Measurements from ENCODE around the gene PIGU. TPM values are rescaled to one million over a fixed set of nuclear protein-coding genes. Genes with fewer than 3 reads are reported as not detected.

PIGU gene
- total RNA-seq, 1 donor from 2014 or later: 10.9 TPM

DNA sequence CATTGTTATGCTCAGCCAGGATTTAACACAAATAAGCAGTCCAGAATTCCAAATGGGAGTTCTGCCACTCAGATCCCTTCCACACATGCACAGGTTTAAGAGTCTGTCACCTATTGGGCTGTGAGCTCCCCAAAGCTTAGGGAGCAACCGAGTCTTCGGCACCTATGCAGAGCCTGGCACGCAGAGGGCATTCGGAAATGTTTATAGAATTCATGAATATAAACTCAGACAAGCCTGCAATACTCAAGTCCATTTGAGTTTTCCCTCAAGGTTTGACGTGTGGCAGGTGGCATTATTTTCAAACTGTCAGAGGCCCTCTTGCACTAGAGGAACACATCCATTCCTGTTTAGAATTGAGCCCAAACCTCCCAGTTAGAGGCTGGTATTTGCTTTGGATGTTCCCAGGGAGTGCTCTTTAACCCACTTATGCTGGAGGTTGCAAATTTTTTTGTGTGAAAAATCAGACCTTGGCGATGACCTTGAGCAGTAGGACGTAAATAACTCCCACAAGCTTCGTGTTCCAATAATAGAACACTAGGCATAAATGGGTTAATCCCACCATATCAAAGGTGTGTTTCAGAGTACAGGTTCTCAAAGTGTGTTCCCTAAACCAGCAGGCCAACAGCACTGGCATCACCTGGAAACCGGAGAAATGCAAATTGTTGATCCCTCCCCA is 90.3 kb downstream of the PIGU start:
- intact Hi-C loops (cut with DNase I): no loop called here
- ATAC-seq (ENCODE audit: poor library complexity) (no peak), DNase-seq (no peak)

DNA sequence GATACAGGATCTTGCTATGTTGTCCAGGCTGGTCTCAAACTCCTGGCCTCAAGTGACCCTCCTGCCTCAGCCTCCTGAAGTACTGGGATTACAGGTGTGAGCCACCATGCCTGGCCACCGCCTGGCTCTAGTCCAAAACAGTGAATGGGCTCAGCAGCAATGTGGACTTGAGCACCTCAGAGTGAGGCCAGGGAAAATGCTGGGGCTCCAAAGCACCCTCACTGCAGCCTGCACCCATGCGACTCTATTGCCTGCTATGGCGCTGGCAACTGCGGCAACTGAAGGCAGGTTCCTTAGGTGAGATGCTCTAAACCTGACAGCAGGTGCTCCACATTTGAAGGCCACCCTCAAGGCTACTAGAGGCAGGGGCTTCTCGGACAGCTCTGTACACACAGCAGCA is 91.9 kb downstream of the PIGU start:
- intact Hi-C loops (cut with DNase I): no loop called here
- ATAC-seq (ENCODE audit: poor library complexity): no peak

DNA sequence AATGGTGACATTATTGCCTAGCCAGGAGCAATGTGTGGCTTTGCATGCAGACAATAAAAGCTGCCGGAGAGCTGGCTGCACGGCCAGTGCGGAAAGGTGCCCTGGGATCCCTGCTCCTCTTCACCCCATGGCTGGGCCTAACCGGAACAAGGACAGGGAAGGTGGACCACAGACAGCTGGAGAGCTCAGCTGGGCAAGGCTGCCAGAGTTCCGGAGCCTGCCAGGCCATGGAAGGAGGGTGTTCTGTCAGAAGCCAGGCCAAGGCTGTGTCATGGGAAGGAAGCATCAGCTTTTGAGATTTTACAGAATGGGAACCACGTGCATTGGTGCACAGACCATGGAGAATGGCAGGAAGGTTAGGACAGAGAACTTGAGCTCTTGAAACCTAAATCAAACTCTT is 93.3 kb downstream of the PIGU start:
- peak; percentile 38 for ATAC-seq (ENCODE audit: poor library complexity)
- peak; percentile 62 for DNase-seq
- intact Hi-C loops (cut with DNase I): no loop called here

More for the DNA sequence above, 91.9 kb downstream of the PIGU start:
- no peak for DNase-seq

DNA sequence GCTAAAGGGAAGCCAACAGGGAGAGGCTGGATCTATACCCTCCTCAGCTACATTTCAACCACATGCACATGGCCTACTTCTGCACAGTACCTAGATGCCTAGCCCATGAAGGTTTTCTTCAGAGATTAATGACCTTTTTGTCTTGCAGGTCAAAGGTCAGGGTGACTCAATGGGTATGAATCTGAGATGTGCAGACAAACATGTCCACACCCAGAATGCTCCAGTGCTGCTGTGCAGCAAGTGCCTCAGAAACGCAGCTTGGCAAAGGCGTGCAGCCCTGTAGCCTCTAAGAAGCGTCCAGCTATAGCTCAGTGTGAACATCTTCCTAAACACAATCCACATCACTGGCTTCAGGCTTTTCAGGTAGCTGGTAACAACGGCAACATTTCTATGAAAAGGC is 94.0 kb downstream of the PIGU start:
- no peak for ATAC-seq (ENCODE audit: poor library complexity)
- no peak for DNase-seq
- intact Hi-C loops (cut with DNase I): no loop called here

DNA sequence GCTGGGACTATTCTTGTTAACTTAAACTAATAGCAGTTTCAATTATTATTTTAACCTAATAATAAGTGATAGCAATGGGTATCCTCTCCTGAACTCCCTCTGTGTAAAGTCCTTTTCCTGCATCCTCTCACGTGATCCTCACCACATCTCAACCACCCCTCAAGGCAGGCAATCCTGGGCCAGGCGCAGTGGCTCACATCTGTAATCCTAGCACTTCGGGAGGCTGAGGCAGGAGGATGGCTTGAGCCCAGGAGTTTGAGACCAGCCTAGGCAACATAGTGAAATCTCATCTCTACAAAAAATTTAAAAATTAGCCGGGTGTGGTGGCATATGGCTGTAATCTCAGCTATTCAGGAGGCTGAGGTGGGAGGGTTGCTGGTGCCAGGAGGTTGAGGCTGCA is 94.7 kb downstream of the PIGU start:
- no peak for ATAC-seq (ENCODE audit: poor library complexity)
- intact Hi-C loops (cut with DNase I): no loop called here
- no peak for DNase-seq

DNA sequence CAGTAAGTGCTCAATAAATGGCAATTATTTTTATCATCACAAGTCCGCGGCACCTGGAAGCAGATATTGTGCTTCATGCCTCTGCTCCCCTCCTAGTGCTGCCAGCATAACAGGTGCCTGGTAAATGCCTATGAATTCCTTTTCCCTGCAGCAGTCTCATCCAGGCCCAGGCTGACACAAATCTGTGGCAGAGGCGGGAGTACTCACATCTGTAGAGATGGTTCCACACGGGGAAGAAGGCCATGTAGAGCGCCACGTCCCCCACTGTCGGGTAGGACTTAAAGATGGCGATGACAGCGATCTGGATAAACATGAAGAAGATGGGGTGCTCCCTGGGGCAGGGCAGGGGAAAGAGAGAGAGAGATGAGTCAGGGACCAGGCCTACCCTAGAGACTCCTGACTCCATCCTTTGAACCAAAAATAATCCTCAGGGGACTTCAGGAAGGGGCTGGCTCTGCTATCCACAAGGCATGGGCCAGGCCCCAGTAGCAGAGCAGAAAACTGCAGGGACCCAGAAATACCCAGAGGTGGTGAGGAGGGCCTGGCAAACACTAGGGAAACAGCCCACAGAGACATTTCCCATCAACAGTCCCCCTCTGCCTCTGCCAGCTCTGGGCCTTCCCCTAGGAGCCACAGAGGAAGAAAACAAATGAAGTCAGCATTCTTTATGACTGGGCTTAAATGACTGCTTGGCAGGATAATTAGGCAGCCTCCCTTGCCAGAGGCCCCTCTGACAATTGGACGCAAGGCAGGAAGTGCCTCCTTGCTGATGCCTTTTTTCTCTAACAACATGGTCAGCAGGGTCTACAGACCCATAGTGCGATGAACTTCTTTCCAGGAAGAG is 95.3 kb downstream of the PIGU start:
- DNase-seq: peak; percentile 68
- intact Hi-C loops (cut with DNase I): no loop called here
- ATAC-seq (ENCODE audit: poor library complexity): peak; percentile 6

DNA sequence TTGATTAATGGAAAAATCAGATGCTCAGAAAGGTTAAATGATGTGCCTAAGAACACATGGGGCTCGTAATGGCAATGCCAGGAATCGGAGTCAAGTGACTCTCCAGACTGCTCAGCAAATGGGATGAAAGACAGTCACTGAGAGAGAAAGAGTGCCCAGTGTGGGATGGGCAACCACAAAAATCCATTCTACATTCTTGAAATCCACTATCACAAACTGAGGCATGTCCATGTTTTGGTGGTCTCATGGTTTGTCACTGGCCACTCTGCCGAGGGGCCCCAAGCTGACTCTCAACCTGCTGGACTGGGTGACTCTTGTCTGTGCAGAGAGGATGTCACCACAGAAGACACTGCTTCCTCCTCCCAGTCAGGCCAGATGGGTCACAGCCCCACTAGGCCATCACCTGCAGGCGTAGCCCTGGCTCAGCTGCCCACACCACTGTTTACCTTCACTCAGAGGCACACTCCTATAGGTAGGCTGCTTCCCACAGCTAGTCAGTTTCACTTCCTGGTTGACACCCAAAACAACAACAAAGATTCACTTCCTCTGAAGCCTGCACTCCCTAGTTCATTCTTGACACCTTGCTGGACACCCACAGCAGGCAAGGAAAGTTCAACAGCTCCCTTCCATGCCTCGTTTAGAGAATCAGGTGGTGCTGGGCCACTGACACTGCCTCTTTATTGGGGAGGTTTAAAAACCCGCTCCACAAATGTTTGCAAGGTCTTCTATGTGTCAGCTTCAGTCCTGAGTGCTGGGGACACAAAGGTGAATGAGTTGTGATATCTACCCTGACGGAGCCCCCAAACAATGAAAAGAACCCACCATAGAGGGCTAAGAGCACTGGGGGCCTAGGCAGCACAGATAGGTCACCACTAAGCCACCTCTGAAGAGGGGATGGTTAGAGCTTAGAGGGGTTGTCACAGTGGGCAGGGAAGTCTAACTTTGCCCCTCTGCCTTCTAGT is 96.6 kb downstream of the PIGU start:
- ATAC-seq (ENCODE audit: poor library complexity) (no peak), DNase-seq (no peak)
- intact Hi-C loops (cut with DNase I): loop anchor here (2.0 kb wide), 1 partner anchor 191 kb away; no protein-coding TSS in a partner anchor

DNA sequence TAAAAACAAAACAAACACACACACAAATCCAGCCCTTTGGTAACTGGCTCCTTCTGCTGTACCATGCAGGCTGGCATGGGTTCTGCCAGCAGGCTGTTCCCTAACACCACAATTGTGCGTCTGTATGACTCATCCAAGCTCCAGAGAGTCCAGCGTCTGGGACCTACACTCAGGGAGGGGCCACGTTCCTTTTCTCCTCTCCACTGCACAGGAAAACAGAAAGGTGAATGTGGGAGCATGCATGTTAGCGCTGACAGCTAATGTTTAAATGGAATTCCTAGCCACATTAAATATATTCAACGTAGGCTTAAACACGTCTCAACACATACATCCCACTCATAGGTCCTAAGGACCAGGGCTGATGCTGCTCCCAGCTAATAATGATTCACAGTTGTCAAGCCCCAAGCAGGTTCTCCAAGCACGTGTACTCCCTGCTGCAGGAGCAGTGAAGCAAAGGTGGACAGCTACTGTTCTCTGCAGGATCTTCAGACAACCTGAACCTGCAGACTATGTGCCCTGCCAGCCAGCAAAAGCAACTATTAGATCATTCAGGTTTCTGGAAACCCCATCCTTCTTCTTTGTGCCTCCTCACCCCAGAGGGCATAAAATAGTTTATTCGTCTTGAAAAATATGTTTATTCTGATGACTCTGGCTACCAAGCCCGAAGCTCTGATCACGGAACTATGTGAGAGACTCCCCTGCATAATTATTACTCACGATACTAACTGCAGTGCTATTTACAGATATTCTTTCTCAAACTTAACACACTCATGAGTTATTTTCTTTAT is 97.5 kb downstream of the PIGU start:
- DNase-seq (peak; percentile 82), ATAC-seq (ENCODE audit: poor library complexity) (peak; percentile 88)
- intact Hi-C loops (cut with DNase I): loop anchor here (2.0 kb wide), 1 partner anchor 191 kb away; no protein-coding TSS in a partner anchor

DNA sequence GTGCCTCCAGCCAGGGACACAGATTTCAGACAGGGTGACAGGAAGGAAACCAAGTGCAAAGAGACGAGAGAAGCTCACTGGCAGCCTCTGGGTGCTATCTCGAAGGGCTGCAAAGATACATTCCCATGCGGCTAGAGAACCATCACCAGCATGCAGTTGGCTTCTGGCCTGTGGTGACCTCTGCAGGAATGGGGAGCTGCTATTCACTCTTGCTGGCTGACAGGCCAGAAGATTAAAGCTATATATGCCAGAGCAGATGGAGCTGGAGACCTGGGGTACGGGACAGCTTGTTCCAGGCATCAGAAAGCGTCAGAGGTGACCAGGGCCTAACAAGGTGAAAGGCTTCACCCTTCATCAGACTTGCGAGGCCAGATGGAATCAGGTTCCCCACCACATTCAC is 98.4 kb downstream of the PIGU start:
- intact Hi-C loops (cut with DNase I): loop anchor here (2.0 kb wide), 1 partner anchor 192 kb away; no protein-coding TSS in a partner anchor
- ATAC-seq (ENCODE audit: poor library complexity) (peak; percentile 84), DNase-seq (peak; percentile 75)

DNA sequence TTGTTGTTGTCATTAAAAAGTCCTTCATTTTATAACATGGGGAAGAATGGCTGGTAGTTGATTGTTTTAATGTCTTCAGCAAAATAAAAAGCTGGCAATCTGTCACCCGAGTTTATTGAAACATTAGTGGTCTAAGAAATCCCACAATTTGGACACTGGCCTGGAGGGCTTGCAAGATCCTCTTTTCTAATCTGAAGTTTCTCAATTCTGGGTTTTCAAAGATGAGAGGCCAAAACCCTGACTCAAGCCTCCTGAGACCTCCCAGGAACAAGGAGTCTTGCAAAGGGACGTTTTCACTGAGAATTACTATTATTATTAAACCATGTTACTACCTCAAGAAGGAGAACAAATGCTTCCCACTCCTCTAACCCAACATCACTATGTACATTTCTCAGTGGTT is 98.9 kb downstream of the PIGU start:
- DNase-seq: no peak
- peak; percentile 21 for ATAC-seq (ENCODE audit: poor library complexity)
- intact Hi-C loops (cut with DNase I): loop anchor here (2.0 kb wide), 1 partner anchor 193 kb away; no protein-coding TSS in a partner anchor

DNA sequence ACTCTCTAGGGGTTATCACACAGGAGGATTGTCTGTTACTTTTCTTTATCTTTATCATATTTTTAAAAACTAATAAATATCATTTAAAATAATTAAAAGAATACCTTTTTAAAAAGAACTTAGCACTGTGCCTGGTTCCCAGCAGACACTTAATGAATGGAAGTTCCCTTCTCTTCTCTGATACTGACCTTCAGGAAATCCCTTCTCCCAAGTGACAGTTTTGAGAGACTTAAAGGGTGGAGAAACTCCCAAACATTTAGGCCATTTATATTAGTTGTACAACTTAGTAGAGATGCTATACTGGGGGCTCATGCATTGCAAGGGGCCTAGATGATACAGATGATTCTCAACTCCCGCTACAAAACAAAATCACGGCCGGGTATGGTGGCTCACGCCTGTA is 99.8 kb downstream of the PIGU start:
- intact Hi-C loops (cut with DNase I): no loop called here
- ATAC-seq (ENCODE audit: poor library complexity) (no peak), DNase-seq (no peak)

DNA sequence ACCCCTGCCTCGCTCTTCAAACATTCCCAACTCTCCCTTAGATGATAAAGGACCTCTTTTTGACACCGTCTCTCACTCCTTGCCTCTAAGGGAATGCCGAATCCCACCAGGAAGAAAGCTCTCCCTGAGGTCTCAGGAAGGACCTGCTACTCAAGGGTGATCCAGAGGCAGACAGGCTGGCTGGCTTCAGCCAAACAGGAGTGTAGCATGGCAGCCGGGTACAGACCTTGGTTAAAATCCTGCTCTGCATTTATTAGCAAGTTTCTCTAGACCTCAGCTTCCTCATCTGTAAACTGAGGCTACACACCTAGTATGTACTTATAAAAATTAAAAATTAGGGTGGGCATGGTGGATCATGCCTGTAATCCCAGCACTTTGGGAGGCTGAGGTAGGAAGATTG is 101.1 kb downstream of the PIGU start:
- no peak for ATAC-seq (ENCODE audit: poor library complexity)
- intact Hi-C loops (cut with DNase I): no loop called here
- DNase-seq: no peak

DNA sequence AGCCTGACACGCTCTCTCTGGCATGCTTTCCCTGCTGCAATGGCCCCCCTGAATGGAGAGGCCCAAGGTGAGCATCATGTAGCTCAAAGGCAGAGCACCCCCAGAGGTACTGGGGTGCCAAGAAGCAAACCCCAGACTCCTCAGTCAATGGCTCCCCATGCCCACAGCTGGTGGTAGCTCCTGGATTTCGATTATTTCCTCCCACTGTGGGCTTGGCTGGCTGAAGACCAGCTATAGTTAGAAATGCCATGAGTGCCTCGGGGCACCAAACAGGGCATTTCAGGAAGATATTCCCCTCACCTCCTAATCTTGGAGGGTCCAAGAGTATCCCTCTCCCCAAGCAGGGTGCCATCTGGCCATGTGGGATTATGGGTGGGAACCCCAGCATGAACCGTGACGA is 101.6 kb downstream of the PIGU start:
- no peak for DNase-seq
- no peak for ATAC-seq (ENCODE audit: poor library complexity)
- intact Hi-C loops (cut with DNase I): no loop called here

DNA sequence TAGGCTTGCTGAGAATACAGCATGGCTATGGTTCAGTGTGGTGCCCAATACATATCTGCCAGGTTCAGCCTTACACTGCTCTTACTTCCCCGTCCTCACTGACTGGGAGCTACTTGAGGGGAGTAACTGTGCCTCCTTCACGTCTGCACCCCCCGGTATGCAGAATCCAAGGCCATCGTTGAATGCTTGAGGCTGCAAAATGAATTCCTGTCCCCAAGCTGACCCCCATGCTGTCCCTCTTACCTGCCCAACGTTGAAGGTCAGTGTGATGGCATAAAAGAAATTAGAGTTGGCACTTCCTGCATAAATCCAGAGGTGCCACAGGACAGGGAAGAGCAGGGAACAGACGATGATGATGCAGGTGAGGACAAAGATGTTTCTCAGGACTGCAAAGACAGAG is 102.0 kb downstream of the PIGU start:
- ATAC-seq (ENCODE audit: poor library complexity): no peak
- intact Hi-C loops (cut with DNase I): no loop called here
- DNase-seq: no peak

DNA sequence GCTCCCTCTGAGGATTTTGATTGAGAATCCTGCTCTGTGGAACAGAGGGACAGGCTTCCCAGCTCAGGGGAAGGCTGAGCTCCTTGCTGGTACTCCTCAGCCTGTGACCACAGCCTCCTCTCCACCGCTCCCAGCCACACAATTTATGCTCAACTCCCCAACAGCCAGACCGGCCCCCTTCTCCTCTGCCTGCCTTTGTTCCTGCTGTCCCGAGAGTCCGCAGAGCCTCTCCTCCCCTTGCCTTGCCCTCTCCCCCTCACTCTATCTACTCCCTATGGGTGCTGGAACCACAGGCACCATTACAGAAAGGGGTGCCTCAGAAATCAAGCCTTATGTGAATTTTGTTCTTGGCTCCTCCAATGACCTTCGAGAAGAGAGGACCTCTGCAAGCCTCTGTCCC is 102.5 kb downstream of the PIGU start:
- intact Hi-C loops (cut with DNase I): no loop called here
- DNase-seq (no peak), ATAC-seq (ENCODE audit: poor library complexity) (no peak)

DNA sequence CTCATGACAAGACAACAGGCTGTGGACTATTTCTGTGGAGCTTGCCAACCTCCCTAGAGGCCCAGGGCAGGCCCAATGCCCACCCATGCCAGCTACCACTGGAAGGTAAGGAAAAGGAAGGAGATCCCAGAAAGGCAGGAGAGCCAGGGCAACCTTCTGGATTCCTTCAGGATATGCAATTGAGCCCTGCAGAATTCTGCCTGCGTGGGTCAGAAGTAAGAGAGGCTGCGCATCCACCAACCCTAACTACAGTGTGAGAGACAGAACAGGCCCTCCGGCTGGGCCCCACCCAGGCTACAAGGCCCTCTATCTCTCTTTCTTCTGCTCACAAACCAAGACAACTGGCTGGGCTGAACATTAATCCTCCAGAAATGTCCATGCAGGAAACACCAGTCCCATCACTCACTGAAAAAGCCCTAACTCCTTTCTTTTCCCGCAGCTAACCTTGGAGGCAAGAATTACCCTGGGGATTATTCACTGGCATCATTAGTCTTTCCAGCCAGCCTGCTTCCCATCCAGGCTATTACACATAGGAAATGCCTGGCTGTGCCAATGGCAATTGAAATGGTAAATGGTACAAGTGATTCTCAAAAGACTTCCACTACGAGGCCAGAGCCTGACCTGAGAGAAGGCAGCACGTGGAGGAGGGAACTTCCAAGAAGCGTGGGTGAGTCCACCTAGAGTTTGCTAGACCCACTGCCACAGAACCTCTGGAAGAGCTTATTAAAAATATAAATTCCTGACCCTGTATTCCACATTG is 103.2 kb downstream of the PIGU start:
- no peak for DNase-seq
- ATAC-seq (ENCODE audit: poor library complexity): no peak
- intact Hi-C loops (cut with DNase I): no loop called here

DNA sequence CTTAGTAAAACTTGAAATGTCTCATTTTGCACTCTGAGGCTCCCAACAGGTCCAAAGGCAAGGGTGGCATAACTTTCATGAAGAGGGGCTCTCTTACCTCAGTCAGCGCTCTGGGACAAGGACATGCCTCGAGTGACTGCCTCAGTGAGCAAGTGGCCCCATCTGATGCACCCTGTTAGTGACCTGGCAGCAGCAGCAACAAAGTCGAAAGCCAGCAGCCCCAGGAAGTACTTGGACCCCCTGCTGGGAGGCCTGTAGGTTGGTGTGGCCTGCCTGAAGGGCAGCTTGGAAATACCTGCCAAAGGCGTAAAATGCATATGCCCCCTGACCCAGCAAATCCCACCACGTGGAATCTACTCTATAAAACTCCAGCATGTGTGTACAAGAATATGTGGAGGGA is 105.1 kb downstream of the PIGU start:
- intact Hi-C loops (cut with DNase I): no loop called here

More for the DNA sequence above, 105.1 kb downstream of the PIGU start:
- ATAC-seq (ENCODE audit: poor library complexity) (no peak), DNase-seq (no peak)
